D721Med (cell line): ENCODE results near the gene DYNLL1.

ENCODE experiments used
- DNase-seq: peaks from one replicate; pipeline ENCODE4 v3.0.0; 2011; ENCODE audit warnings: low spot score; ENCODE audit not compliant: insufficient read length
- FAIRE-seq: peaks from 2 replicates; lab custom pipeline; 2011; peaks lifted over from hg19 to GRCh38; lab: Jason Lieb, UNC
- TF ChIP-seq, protein P1 (sequence below): IDR thresholded peaks from 2 replicates; pipeline ENCODE4 v1.5.1; 2012; ENCODE audit warnings: mild to moderate bottlenecking, control low read depth; ENCODE audit not compliant: insufficient read depth; ENCODE audit errors: missing control alignments

The DYNLL1 gene

DNA sequence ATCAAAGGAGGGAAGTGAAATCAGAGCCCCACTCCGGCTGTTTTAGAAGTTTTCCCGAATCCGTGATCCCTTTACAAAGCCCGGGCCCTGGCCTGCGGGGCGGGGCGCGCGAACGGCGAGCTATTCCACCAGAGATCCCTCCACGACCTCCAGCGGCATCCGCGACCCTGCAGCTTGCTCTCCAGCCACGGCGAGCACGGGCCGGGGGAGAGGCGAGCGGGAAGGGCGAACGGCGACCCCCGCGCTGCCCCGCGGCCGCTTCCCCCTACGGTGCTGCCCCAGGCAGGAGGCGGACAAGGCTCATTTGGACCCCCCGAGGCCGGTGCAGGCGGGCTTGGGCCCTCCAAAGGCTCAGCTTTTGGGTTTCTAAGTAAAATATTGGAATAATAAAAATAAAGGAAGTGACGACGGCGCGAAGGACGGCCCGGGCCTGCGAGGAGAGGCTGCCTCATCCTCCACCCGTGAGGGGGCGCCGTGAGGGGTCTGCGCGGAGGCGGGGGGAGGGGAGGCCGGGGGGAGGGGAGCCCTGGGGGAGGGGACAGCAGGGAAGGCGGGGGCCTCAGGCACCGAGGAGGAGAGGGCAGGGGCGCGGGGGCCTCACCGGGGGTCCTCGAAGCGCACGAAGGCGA lies 27.0 kb upstream of the DYNLL1 start:
- DNase-seq (no peak), FAIRE-seq (no peak)
- TF ChIP-seq, protein P1, sequence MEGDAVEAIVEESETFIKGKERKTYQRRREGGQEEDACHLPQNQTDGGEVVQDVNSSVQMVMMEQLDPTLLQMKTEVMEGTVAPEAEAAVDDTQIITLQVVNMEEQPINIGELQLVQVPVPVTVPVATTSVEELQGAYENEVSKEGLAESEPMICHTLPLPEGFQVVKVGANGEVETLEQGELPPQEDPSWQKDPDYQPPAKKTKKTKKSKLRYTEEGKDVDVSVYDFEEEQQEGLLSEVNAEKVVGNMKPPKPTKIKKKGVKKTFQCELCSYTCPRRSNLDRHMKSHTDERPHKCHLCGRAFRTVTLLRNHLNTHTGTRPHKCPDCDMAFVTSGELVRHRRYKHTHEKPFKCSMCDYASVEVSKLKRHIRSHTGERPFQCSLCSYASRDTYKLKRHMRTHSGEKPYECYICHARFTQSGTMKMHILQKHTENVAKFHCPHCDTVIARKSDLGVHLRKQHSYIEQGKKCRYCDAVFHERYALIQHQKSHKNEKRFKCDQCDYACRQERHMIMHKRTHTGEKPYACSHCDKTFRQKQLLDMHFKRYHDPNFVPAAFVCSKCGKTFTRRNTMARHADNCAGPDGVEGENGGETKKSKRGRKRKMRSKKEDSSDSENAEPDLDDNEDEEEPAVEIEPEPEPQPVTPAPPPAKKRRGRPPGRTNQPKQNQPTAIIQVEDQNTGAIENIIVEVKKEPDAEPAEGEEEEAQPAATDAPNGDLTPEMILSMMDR = peak; percentile 22

DNA sequence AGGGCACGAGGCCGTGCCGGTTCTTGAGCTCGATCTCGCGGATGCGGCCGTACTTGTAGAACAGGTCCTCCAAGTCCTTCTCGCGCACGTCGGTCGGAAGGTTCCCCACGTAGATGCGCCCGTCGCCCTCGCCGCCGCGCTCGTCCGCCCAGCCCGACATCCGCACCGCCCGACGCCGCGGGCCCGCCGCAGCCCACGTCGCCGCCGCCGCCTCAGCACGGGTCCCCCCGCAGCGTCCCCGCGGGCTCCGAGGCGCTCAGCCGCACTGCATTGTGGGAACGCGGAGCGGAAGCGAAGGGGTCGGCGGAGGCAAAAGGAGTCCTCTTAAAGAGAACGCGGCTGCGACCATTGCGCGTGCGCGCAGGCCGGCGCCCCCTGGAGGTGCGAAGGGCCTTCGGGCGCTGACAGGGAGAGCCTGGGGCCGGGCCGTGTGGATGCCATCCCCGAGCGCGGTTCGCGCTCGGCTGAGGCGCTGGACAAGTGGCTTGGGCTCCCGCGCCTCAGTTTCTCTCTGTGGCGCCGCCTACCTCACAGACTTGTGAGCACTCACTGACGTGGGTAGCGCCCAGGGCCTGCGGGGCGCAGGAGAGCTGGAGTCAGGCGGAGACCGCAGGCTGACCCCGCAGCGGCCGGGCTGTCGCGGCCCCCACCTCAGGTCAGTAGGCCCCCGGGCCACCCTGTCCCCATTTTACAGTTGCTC lies 26.3 kb upstream of the DYNLL1 start, which contains the start of gene SRSF9:
SRSF9 (minus strand) TSS at position 299 of the 700 bp plus-strand sequence; CDS start at position 160, 139 bp downstream.
- DNase-seq (peak; percentile 99), FAIRE-seq (no peak)
- TF ChIP-seq, protein P1 = peak; percentile 79

GRCh38 chr12:120470150-120470784 lies 25.6 kb upstream of the DYNLL1 start:
- DNase-seq (no peak), FAIRE-seq (no peak)
- TF ChIP-seq, protein P1 = no peak

- no peak for FAIRE-seq
- no peak for DNase-seq
- TF ChIP-seq, protein P1 = no peak
Observed at GRCh38 chr12:120472521-120472920, 23.4 kb upstream of the DYNLL1 start.

DNA sequence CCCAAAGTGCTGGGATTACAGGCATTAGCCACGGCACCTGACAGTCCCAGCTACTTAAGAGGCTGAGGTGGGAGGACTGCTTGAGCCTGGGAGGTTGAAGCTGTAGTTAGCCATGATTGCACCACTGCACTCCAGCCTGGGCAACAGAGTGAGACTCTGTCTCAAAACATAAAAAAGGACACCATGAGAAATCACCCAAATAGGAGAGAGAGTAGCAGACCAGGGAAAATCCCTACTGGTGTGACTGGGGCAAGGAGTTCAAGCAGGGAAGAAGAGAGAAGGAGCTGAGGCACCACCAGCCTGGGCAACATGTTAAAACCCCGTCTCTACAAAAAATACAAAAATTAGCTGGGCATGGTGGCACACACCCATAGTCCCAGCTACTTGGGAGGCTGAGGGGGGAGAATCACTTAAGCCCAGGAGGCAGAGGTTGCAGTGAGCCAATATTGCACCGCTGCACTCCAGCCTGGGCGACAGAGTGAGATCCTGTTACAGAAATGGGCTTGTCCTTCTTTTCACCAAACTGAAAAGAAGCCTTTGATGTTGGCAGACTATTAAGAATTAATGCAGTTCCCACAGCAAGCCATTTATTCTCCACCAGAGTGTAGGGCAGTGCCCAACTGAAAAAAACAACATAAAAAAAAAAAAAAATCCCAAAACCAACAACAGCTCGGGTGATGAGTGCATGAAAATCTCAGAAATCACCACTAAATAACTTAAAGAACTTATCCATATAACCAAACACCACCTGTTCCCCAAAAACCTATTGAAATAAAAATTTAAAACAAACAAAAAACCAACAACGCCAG lies 21.9 kb upstream of the DYNLL1 start:
- DNase-seq (no peak), FAIRE-seq (no peak)
- TF ChIP-seq, protein P1 = no peak

GRCh38 chr12:120474616-120474960 lies 21.3 kb upstream of the DYNLL1 start:
- DNase-seq = no peak
- TF ChIP-seq, protein P1 = no peak
- no peak for FAIRE-seq
